ENCODE measurements around the gene C3orf85.

The C3orf85 gene

GRCh38 chr3:109115451-109115850, 21.1 kb upstream of the C3orf85 start:
- TF ChIP-seq EZH2 (IDR thresholded peaks at IDR 0.05; ENCODE audit: borderline replicate concordance, low read length) = no peak
- TF ChIP-seq, protein P1, sequence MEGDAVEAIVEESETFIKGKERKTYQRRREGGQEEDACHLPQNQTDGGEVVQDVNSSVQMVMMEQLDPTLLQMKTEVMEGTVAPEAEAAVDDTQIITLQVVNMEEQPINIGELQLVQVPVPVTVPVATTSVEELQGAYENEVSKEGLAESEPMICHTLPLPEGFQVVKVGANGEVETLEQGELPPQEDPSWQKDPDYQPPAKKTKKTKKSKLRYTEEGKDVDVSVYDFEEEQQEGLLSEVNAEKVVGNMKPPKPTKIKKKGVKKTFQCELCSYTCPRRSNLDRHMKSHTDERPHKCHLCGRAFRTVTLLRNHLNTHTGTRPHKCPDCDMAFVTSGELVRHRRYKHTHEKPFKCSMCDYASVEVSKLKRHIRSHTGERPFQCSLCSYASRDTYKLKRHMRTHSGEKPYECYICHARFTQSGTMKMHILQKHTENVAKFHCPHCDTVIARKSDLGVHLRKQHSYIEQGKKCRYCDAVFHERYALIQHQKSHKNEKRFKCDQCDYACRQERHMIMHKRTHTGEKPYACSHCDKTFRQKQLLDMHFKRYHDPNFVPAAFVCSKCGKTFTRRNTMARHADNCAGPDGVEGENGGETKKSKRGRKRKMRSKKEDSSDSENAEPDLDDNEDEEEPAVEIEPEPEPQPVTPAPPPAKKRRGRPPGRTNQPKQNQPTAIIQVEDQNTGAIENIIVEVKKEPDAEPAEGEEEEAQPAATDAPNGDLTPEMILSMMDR (IDR thresholded peaks at IDR 0.05; ENCODE audit: low read length) = no peak
- no peaks in the 10 kb centered on the region for H3K9me2 ChIP-seq (ENCODE audit: low read depth, low read length)

DNA sequence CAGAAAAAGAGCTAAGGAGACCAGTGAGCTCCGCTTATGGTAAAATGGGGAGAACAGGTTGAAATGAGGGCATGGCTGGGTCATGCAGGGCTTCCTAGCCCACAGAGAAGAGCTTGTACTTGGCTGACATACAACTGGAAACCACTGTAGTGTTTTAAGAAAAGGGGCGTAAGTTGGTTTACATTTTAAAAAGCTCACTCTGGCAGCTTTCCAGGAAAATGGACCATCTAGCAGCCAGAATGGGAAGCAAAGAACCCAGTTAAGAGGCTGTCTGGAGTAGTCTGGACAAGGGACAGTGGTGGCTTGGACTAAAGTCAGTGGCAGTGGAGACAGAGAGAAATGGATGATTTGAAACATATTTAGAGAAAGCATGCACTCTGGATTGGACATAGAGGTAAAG, 20.5 kb upstream of the C3orf85 start:
- Histone ChIP-seq H2AFZ (ENCODE audit: low read length) (no peak overlapping the region), H4K20me1 (ENCODE audit: insufficient read depth, low read length) (no peaks in the 10 kb centered on the region), H3K9me3 (ENCODE audit: low read length) (no peaks in the 10 kb centered on the region), H3K4me2 (ENCODE audit: low read length) (no peak overlapping the region), H3K27ac (ENCODE audit: low read depth, low read length, poor library complexity, severe bottlenecking) (no peak overlapping the region), H3K27me3 (ENCODE audit: insufficient read depth, low read length) (no peaks in the 10 kb centered on the region), H3K36me3 (ENCODE audit: insufficient read depth, low read length) (no peaks in the 10 kb centered on the region), H3K9me2 (ENCODE audit: low read depth, low read length) (no peaks in the 10 kb centered on the region), H3K9ac (ENCODE audit: low read length) (no peak overlapping the region), H3K4me3 (ENCODE audit: low read depth, low read length, poor library complexity, severe bottlenecking) (no peak overlapping the region), H3K79me2 (ENCODE audit: insufficient read depth, low read length) (no peaks in the 10 kb centered on the region), H3K4me1 (ENCODE audit: insufficient read depth, low read length, severe bottlenecking) (no peaks in the 10 kb centered on the region), H3F3A (ENCODE audit: insufficient read depth, low read length) (no peaks in the 10 kb centered on the region)
- TF ChIP-seq, protein P1 (IDR thresholded peaks at IDR 0.05; ENCODE audit: low read length) = no peak
- TF ChIP-seq EZH2 (IDR thresholded peaks at IDR 0.05; ENCODE audit: borderline replicate concordance, low read length) = no peak

More at GRCh38 chr3:109115451-109115850, 21.1 kb upstream of the C3orf85 start:
- Histone ChIP-seq H3K27ac (ENCODE audit: low read depth, low read length, poor library complexity, severe bottlenecking) (no peak overlapping the region), H3K4me2 (ENCODE audit: low read length) (no peak overlapping the region), H3K27me3 (ENCODE audit: insufficient read depth, low read length) (no peaks in the 10 kb centered on the region), H3K36me3 (ENCODE audit: insufficient read depth, low read length) (no peaks in the 10 kb centered on the region), H3K4me1 (ENCODE audit: insufficient read depth, low read length, severe bottlenecking) (no peaks in the 10 kb centered on the region), H2AFZ (ENCODE audit: low read length) (no peak overlapping the region), H3K79me2 (ENCODE audit: insufficient read depth, low read length) (no peaks in the 10 kb centered on the region), H3K9me3 (ENCODE audit: low read length) (no peaks in the 10 kb centered on the region), H3F3A (ENCODE audit: insufficient read depth, low read length) (no peaks in the 10 kb centered on the region), H3K4me3 (ENCODE audit: low read depth, low read length, poor library complexity, severe bottlenecking) (no peak overlapping the region), H3K9ac (ENCODE audit: low read length) (no peak overlapping the region), H4K20me1 (ENCODE audit: insufficient read depth, low read length) (no peaks in the 10 kb centered on the region)

- no peaks in the 10 kb centered on the region for H3K79me2 ChIP-seq (ENCODE audit: insufficient read depth, low read length)
- H3K9me3 ChIP-seq (ENCODE audit: low read length) = no peaks in the 10 kb centered on the region
- no peaks in the 10 kb centered on the region for H3K9me2 ChIP-seq (ENCODE audit: low read depth, low read length)
- TF ChIP-seq EZH2 (IDR thresholded peaks at IDR 0.05; ENCODE audit: borderline replicate concordance, low read length) = no peak
- TF ChIP-seq, protein P1 (IDR thresholded peaks at IDR 0.05; ENCODE audit: low read length) = no peak
- no peaks in the 10 kb centered on the region for H3F3A ChIP-seq (ENCODE audit: insufficient read depth, low read length)
- no peak within 1 kb of the TSS for H3K4me3 ChIP-seq (ENCODE audit: low read depth, low read length, poor library complexity, severe bottlenecking)
- H3K36me3 ChIP-seq (ENCODE audit: insufficient read depth, low read length) = no peaks in the 10 kb centered on the region
- H3K9ac ChIP-seq (ENCODE audit: low read length) = no peak within 1 kb of the TSS
- H3K4me1 ChIP-seq (ENCODE audit: insufficient read depth, low read length, severe bottlenecking) = no peaks in the 10 kb centered on the region
- H3K27ac ChIP-seq (ENCODE audit: low read depth, low read length, poor library complexity, severe bottlenecking) = no peak within 1 kb of the TSS
- no peaks in the 10 kb centered on the region for H3K27me3 ChIP-seq (ENCODE audit: insufficient read depth, low read length)
- no peak within 1 kb of the TSS for H3K4me2 ChIP-seq (ENCODE audit: low read length)
- no peak within 1 kb of the TSS for H2AFZ ChIP-seq (ENCODE audit: low read length)
- H4K20me1 ChIP-seq (ENCODE audit: insufficient read depth, low read length) = no peaks in the 10 kb centered on the region
These were observed 18.6 kb upstream of the C3orf85 start, which contains the start of gene MORC1 for GRCh38 chr3:109117939-109118338. MORC1 (minus strand) TSS chr3:109118134; CDS start chr3:109118059, 75 bp downstream.
